ENCODE measurements around the gene PLCL2.

Gene PLCL2

DNA sequence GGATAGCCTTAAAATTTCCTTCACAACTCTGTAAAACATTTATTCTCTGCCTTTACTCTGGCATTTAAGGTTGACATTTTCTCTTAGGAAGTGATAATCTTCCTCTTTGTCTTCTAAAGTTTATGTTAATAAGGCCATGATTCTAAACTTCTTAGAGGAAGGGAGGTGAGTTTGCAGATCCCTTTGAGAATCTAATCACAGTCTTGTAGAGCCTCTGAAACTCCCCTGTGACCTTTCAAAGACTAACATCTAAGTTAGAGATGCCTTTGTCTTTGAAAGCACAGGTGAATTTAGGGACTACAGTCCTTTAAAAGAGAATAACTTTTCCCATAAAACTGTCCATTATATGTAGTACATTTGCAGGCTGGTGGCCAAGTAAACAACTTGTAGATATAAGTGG lies 115.1 kb downstream of the PLCL2 start:
- no peak for TF ChIP-seq ZNF274 (IDR thresholded peaks at IDR 0.05; ENCODE audit: low read depth, low read length)

DNA sequence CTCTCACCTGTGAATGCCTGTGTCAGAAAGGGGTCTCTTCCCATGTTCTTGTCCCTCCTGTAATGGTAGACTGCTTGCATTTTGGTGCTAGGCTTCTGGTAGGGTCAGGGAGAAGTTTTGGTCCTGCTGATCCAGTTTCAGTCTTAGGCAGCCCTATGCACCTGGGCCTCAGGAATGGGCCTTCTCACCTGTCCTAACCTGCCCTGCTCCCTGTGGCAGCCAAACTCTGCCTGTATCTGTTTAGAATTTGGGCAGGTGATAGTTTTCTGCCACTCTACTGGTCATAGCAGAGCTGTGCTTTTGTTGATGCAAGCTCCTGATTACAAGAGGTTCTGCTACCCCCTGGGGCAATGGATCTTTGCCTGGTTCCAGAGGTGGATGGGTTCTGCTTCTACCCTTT lies 118.7 kb downstream of the PLCL2 start:
- H3K4me3 ChIP-seq (ENCODE audit: low read length) = no peak overlapping the region
- no peak for TF ChIP-seq ZNF274 (IDR thresholded peaks at IDR 0.05; ENCODE audit: low read depth, low read length)

More for the DNA sequence above, 115.1 kb downstream of the PLCL2 start:
- H3K4me3 ChIP-seq (ENCODE audit: low read length) = no peak overlapping the region

GRCh38 chr3:17006132-17006852 lies 121.5 kb downstream of the PLCL2 start:
- no peak for TF ChIP-seq ZNF274 (IDR thresholded peaks at IDR 0.05; ENCODE audit: low read depth, low read length)
- no peak overlapping the region for H3K4me3 ChIP-seq (ENCODE audit: low read length)

GRCh38 chr3:17007284-17007683 lies 122.5 kb downstream of the PLCL2 start:
- no peak overlapping the region for H3K4me3 ChIP-seq (ENCODE audit: low read length)

DNA sequence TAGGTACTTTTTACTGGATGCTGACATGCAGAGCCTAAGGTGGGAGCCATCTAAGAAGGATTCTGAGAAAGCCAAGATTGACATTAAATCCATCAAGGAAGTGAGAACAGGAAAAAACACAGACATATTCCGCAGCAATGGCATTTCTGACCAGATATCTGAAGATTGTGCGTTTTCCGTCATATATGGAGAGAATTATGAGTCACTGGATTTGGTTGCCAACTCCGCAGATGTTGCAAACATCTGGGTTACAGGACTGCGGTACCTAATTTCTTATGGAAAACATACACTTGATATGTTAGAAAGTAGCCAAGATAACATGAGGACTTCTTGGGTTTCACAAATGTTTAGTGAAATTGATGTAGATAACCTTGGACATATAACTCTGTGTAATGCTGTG lies 125.1 kb downstream of the PLCL2 start:
- H3K4me3 ChIP-seq (ENCODE audit: low read length) = no peak overlapping the region
- no peak for TF ChIP-seq ZNF274 (IDR thresholded peaks at IDR 0.05; ENCODE audit: low read depth, low read length)

More at GRCh38 chr3:17007284-17007683, 122.5 kb downstream of the PLCL2 start:
- no peak for TF ChIP-seq ZNF274 (IDR thresholded peaks at IDR 0.05; ENCODE audit: low read depth, low read length)

- TF ChIP-seq ZNF274 (IDR thresholded peaks at IDR 0.05; ENCODE audit: low read depth, low read length) = no peak
Measured at GRCh38 chr3:17011728-17012338, 127.1 kb downstream of the PLCL2 start.

DNA sequence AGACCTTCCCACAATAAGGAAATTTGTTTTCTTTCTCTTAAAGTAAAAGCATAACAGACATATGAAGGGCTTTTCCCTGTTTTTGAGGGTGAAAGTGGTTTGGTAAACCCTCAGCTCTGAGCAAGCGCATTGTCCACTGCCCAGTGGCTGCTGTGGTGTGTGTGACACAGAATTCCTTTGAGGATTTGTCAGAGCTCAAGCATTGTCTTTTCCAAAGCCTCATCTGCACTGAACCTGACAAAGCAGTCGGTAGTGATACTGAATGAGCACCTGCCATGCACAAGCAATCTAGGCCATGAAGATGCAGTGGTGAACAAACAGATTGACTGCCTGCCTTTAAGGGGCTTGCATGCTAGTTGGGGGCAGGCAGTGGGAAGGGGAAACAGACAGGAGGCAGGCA lies 128.3 kb downstream of the PLCL2 start:
- TF ChIP-seq ZNF274 (IDR thresholded peaks at IDR 0.05; ENCODE audit: low read depth, low read length) = no peak
- H3K4me3 ChIP-seq (ENCODE audit: low read length) = no peak overlapping the region

More at GRCh38 chr3:17011728-17012338, 127.1 kb downstream of the PLCL2 start:
- no peak overlapping the region for H3K4me3 ChIP-seq (ENCODE audit: low read length)

DNA sequence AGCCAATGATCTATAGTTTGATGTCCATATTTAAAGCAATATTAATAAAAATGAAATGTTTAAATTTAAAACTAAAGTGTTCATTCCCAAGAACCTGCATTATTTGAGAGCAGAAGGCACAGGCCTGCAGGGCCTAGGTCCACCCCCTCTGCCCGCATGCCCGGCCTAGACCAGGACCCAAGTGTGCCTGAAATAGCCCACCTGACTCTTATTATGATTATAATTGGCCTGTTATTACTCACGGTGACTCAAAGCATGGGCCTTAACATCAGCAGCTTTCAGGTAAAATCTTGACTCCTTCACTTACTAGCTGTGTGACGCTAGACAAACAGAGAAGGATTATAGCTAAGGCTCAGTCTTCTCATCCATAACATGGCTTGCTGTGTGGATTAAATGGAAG lies 128.8 kb downstream of the PLCL2 start:
- no peak overlapping the region for H3K4me3 ChIP-seq (ENCODE audit: low read length)
- no peak for TF ChIP-seq ZNF274 (IDR thresholded peaks at IDR 0.05; ENCODE audit: low read depth, low read length)

DNA sequence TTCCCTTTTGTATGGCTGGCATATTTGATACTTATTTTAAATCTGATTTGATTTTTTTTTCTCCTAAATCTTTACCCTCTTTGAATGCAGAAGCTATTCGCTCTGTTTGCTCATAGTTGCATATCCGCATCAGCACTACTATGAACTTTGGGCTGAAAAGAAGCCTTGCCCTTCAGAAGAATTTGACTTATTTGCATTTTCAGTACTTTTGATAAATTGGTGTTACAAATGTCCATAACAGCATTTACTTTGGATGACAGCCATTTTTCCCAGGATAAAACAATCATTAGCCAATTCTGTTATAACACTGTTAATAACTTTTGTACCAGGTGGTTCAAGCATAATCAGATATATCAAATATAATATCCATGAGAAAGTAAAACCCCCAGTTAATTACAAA lies 129.5 kb downstream of the PLCL2 start:
- no peak for TF ChIP-seq ZNF274 (IDR thresholded peaks at IDR 0.05; ENCODE audit: low read depth, low read length)
- no peak overlapping the region for H3K4me3 ChIP-seq (ENCODE audit: low read length)

GRCh38 chr3:17014709-17015108 lies 130.0 kb downstream of the PLCL2 start:
- TF ChIP-seq ZNF274 (IDR thresholded peaks at IDR 0.05; ENCODE audit: low read depth, low read length) = no peak
- no peak overlapping the region for H3K4me3 ChIP-seq (ENCODE audit: low read length)

GRCh38 chr3:17021614-17022013 lies 136.9 kb downstream of the PLCL2 start:
- no peak overlapping the region for H3K4me3 ChIP-seq (ENCODE audit: low read length)
- no peak for TF ChIP-seq ZNF274 (IDR thresholded peaks at IDR 0.05; ENCODE audit: low read depth, low read length)

DNA sequence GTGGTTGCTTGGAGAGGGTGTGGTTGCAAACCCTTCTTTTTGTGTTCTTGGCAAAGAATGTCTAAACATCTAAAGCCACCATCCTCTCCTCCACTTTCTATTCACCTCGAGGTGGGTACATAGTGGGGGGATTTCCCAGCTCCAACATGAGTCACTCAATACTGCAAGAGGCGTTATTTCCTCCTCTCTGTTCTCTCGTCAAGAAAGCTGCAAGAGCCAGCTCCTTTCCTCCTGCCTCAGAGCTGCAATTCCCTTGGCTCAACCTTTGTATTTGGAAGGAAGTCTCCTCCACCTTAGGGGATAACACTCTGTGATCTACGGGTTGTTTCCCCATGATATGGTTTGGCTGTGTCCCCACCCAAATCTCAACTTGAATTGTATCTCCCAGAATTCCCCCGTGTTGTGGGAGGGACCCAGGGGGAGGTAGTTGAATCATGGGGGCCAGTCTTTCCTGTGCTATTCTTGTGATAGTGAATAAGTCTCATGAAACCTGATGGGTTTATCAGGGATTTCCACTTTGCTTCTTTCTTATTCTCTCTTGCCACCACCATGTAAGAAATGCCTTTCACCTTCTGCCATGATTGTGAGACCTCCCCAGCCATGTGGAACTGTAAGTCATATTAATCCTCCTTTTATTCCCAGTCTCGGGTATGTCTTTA lies 138.4 kb downstream of the PLCL2 start:
- H3K4me3 ChIP-seq (ENCODE audit: low read length) = no peak overlapping the region
- no peak for TF ChIP-seq ZNF274 (IDR thresholded peaks at IDR 0.05; ENCODE audit: low read depth, low read length)

GRCh38 chr3:17025594-17026139 lies 140.9 kb downstream of the PLCL2 start:
- H3K4me3 ChIP-seq (ENCODE audit: low read length) = no peak overlapping the region
- no peak for TF ChIP-seq ZNF274 (IDR thresholded peaks at IDR 0.05; ENCODE audit: low read depth, low read length)

- no peak overlapping the region for H3K4me3 ChIP-seq (ENCODE audit: low read length)
- no peak for TF ChIP-seq ZNF274 (IDR thresholded peaks at IDR 0.05; ENCODE audit: low read depth, low read length)
Measured at GRCh38 chr3:17027318-17027717, 142.6 kb downstream of the PLCL2 start.

GRCh38 chr3:17028363-17028762 lies 143.6 kb downstream of the PLCL2 start:
- no peak overlapping the region for H3K4me3 ChIP-seq (ENCODE audit: low read length)
- TF ChIP-seq ZNF274 (IDR thresholded peaks at IDR 0.05; ENCODE audit: low read depth, low read length) = no peak

All from GM08714 (cell line).